K562 (cell line): ENCODE measurements around the gene GARIN1A. TPM values are rescaled to one million over a fixed set of nuclear protein-coding genes. Genes with fewer than 3 reads are reported as not detected.

Experiments
- ATAC-seq: fragments of 200-7000 bp; cut with Tn5 transposase; 3 replicates; pipeline ENCODE4 v1.9.1; 2020; ENCODE audit warnings: moderate library complexity
- BruUV-seq: library from RNA; stranded (reverse); fragments of 400-500 nt; replicated peaks from 2 replicates; lab custom pipeline; 2021; lab: Mats Ljungman, UMichigan
- CTCF ChIA-PET: fragments of 300-600 bp; formaldehyde crosslinking; extraction: SDS; loops from one replicate; lab custom pipeline; 2021; ENCODE audit warnings: low intra/inter-chr PET ratio; lab: Yijun Ruan, JAX
- POLR2A ChIA-PET: fragments of 300-600, 350-650 bp; sonication (Branson Sonifier 250); formaldehyde crosslinking; extraction: SDS; loops from one replicate; lab custom pipeline; 2021; ENCODE audit warnings: antibody characterized with exemption, inconsistent platforms; lab: Yijun Ruan, JAX
- DNase-seq, 4 experiments: peaks; one replicate each; pipeline versions ENCODE4 v3.0.0 to v3.0.0-alpha.2; 2011 to 2018; ENCODE audit warnings: low spot score in 3 of 4, mixed read lengths in 3 of 4; ENCODE audit errors: extremely low read depth in 1 of 4
- FAIRE-seq: peaks from 2 replicates; lab custom pipeline; 2011; peaks lifted over from hg19 to GRCh38; lab: Jason Lieb, UNC
- H2AFZ ChIP-seq: 2 replicates; pipeline ENCODE4 v1.6.0; 2011; ENCODE audit warnings: low read depth, low read length, control low read depth, inconsistent platforms
- H3K27ac ChIP-seq: fragments of 200-600 bp; 3 replicates; pipeline ENCODE4 v1.8.0; 2011; ENCODE audit warnings: low read depth, mild to moderate bottlenecking, control low read depth, inconsistent platforms, low read length, moderate library complexity, mixed read lengths; ENCODE audit errors: extremely low read depth
- H3K27me3 ChIP-seq, 2 experiments: fragments of 300-600 bp in 1 of 2; 2 replicates in 1 of 2; 3 replicates in 1 of 2; pipeline versions ENCODE4 v1.6.0 to v1.8.0; 2011; ENCODE audit warnings: inconsistent platforms in 2 of 2, low read length in 2 of 2, mild to moderate bottlenecking in 1 of 2, mixed read lengths in 1 of 2, moderate library complexity in 1 of 2; ENCODE audit not compliant: control insufficient read depth in 2 of 2, insufficient read depth in 2 of 2
- H3K36me3 ChIP-seq: fragments of 300-600 bp; 3 replicates; pipeline ENCODE4 v1.8.0; 2011; ENCODE audit warnings: mild to moderate bottlenecking, low read length, inconsistent platforms; ENCODE audit not compliant: control insufficient read depth, insufficient read depth
- H3K4me1 ChIP-seq, 2 experiments: fragments of 200-600 bp in 1 of 2; replicated peaks in 1 of 2; 2 replicates in 1 of 2; 3 replicates in 1 of 2; pipeline versions ENCODE4 v1.5.1 to v1.8.0; 2011; ENCODE audit warnings: inconsistent platforms in 2 of 2, low read length in 2 of 2, mild to moderate bottlenecking in 1 of 2, mixed read lengths in 1 of 2, moderate library complexity in 1 of 2; ENCODE audit not compliant: control insufficient read depth in 2 of 2, insufficient read depth in 2 of 2
- H3K4me2 ChIP-seq: 2 replicates; pipeline ENCODE4 v1.6.1; 2011; ENCODE audit warnings: low read length, control low read depth, inconsistent platforms, mixed read lengths; ENCODE audit not compliant: insufficient read depth
- H3K4me3 ChIP-seq: fragments of 200-600 bp; sonication (generic), shearing (Covaris generic); 2 replicates; pipeline ENCODE4 v1.5.1; 2016; ENCODE audit warnings: control low read depth, inconsistent platforms
- H3K79me2 ChIP-seq: fragments of 200-600 bp; 3 replicates; pipeline ENCODE4 v1.8.0; 2011; ENCODE audit warnings: low read length, inconsistent platforms; ENCODE audit not compliant: control insufficient read depth, insufficient read depth
- H3K9ac ChIP-seq, 2 experiments: 2 replicates each; pipeline versions ENCODE4 v1.6.0 to v1.6.1; 2011; ENCODE audit warnings: low read depth in 2 of 2, low read length in 2 of 2, control low read depth in 1 of 2, inconsistent platforms in 1 of 2, mild to moderate bottlenecking in 1 of 2, mixed read lengths in 1 of 2; ENCODE audit not compliant: insufficient read depth in 1 of 2
- H3K9me1 ChIP-seq: one replicate; pipeline ENCODE4 v1.6.0; 2011; ENCODE audit warnings: inconsistent platforms, mild to moderate bottlenecking, low read length, moderate library complexity; ENCODE audit not compliant: control insufficient read depth, insufficient read depth
- H3K9me3 ChIP-seq: replicated peaks from 2 replicates; pipeline ENCODE4 v1.5.1; 2011; ENCODE audit warnings: low read depth, low read length, inconsistent platforms; ENCODE audit not compliant: control insufficient read depth, insufficient read depth
- H4K20me1 ChIP-seq: replicated peaks from 2 replicates; pipeline ENCODE4 v1.6.1; 2011; ENCODE audit warnings: low read length, inconsistent platforms, mixed read lengths; ENCODE audit not compliant: control insufficient read depth, insufficient read depth
- BHLHE40 ChIP-seq: IDR thresholded peaks from 2 replicates; pipeline ENCODE4 v1.6.1; 2011; ENCODE audit warnings: low read length, improper control_type of control experiment
- EHMT2 ChIP-seq: fragments of 450-650 bp; IDR thresholded peaks from 2 replicates; pipeline ENCODE4 v1.6.1; 2018; ENCODE audit warnings: antibody characterized with exemption
- ELK1 ChIP-seq: sonication (generic); formaldehyde crosslinking; IDR thresholded peaks from 2 replicates; pipeline ENCODE4 v1.8.1; 2022; ENCODE audit warnings: missing genetic modification reagents
- GTF2F1 ChIP-seq: IDR thresholded peaks from 2 replicates; pipeline ENCODE4 v1.6.1; 2011; ENCODE audit warnings: low read depth, low read length, improper control_type of control experiment
- MECOM ChIP-seq: fragments of 250-450 bp; sonication (Bioruptor Pico); IDR thresholded peaks from 2 replicates; pipeline ENCODE4 v1.8.0; 2022; ENCODE audit warnings: inconsistent platforms
- MEF2A ChIP-seq: IDR thresholded peaks from 2 replicates; pipeline ENCODE4 v1.6.1; 2011; ENCODE audit warnings: low read depth, mild to moderate bottlenecking, low read length, moderate library complexity; ENCODE audit not compliant: control insufficient read depth
- MTA3 ChIP-seq: fragments of 450-650 bp; formaldehyde crosslinking; IDR thresholded peaks from 2 replicates; pipeline ENCODE4 v1.6.1; 2017; ENCODE audit warnings: mild to moderate bottlenecking, borderline replicate concordance
- NR2C1 ChIP-seq, 2 experiments: fragments of 450-650 bp; IDR thresholded peaks; 2 replicates each; pipeline ENCODE4 v1.6.1; 2017; ENCODE audit warnings: mild to moderate bottlenecking in 2 of 2, antibody characterized with exemption in 1 of 2, inconsistent platforms in 1 of 2, missing compliant biosample characterization in 1 of 2, missing genetic modification characterization in 1 of 2
- PRMT5 ChIP-seq: sonication (generic); formaldehyde crosslinking; IDR thresholded peaks from 2 replicates; pipeline ENCODE4 v1.5.0; 2020; ENCODE audit warnings: missing genetic modification reagents
- RNF2 ChIP-seq: sonication (generic); IDR thresholded peaks from 2 replicates; pipeline ENCODE4 v1.6.1; 2016
- SMAD3 ChIP-seq: fragments of 450-650 bp; formaldehyde crosslinking; conservative IDR thresholded peaks from 2 replicates; pipeline ENCODE4 v1.4.0; 2020; ENCODE audit warnings: mild to moderate bottlenecking
- ZC3H8 ChIP-seq: fragments of 450-650 bp; IDR thresholded peaks from 2 replicates; pipeline ENCODE4 v1.6.1; 2017
- ZNF384 ChIP-seq: IDR thresholded peaks from 2 replicates; pipeline ENCODE4 v1.6.1; 2012; ENCODE audit warnings: low read depth, low read length, improper control_type of control experiment
- ZNF398 ChIP-seq: fragments of 250-450 bp; sonication (Bioruptor Pico); IDR thresholded peaks from 2 replicates; pipeline ENCODE4 v1.8.0; 2021; ENCODE audit warnings: moderate library complexity, mild to moderate bottlenecking, inconsistent platforms
- WGBS: fragments of 100-300 bp; shearing (Covaris generic); methylation state at CpG from one replicate; pipeline ENCODE4 v1.1.6; 2016; ENCODE audit warnings: low coverage, mixed read lengths; ENCODE audit not compliant: insufficient coverage; ENCODE audit errors: missing lambda C conversion rate; 5-methylcytosine and 5-hydroxymethylcytosine counted together
- in situ Hi-C: fragments of 300-500 bp; cut with MboI; formaldehyde crosslinking; loops from 4 replicates; pipeline ENCODE4 v1.15.0; 2018; ENCODE audit warnings: inconsistent platforms, mixed read lengths
- intact Hi-C: fragments of 100-400 bp; cut with micrococcal nuclease; formaldehyde crosslinking; loops from 2 replicates; pipeline ENCODE4 v1.14.2; 2022
- polyA plus RNA-seq, 8 experiments: library from polyadenylated mRNA; depleted of rRNA in 4 of 8; stranded (reverse) in 5 of 8; unstranded in 3 of 8; fragments of >200 nt; fragmentation: Nextera tagmentation in 2 of 8; fragmentation: Illumina TruSeq in 1 of 8; extraction: Ambion mirVana in 2 of 8; extraction: Trizol in 1 of 8; gene quantifications; 2 replicates each; pipeline versions ENCODE4 v1.2.1 to v1.2.3, GENCODE V29; 2011 to 2014; ENCODE audit warnings: inconsistent platforms in 1 of 8, missing spikeins in 1 of 8
- total RNA-seq, 7 experiments: library from RNA; depleted of rRNA in 6 of 7; stranded (reverse); fragments of >200 nt in 6 of 7; fragmentation: Illumina TruSeq in 2 of 7; extraction: Trizol in 2 of 7; gene quantifications; 2 replicates each; pipeline versions ENCODE4 v1.2.1 to v1.2.3, GENCODE V29; 2011 to 2021; ENCODE audit warnings: low replicate concordance in 1 of 7
- TF ChIP-seq, protein P1 (sequence below), 3 experiments: IDR thresholded peaks in 2 of 3; conservative IDR thresholded peaks in 1 of 3; 2 replicates each; pipeline ENCODE4 v1.5.1; 2011 to 2012; ENCODE audit warnings: low read length in 3 of 3, mild to moderate bottlenecking in 3 of 3, control low read depth in 2 of 3, improper control_type of control experiment in 1 of 3, inconsistent platforms in 1 of 3, low read depth in 1 of 3, mixed read lengths in 1 of 3, moderate library complexity in 1 of 3; ENCODE audit not compliant: insufficient read depth in 2 of 3

Gene GARIN1A
- total and polyA plus RNA-seq, 9 of the 15 experiments (the other 6 are each of a cell fraction or from before 2014, with no cell fraction given), result 0.01 to 0.41 (median 0.04) TPM; not detected in 3

DNA sequence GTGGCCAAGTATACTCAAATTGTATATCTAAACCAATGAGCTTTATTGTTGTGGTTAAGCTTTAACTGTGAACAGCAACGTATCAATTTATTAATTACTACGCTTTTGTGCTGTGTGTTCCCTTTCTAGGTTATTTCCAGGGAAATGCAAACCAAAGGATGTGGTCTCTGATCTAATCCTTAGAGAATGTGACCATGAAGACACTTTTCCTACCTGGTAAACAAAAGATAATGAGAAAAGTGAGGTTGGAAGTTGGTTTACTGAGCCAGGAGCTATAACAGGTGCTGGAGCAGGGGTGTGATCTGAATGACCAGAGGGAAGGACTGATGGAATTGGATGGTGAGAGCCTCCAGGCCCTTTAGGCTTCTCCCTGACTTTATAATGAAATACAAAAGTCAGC is 41.7 kb downstream of the GARIN1A start:
- CTCF ChIA-PET, result no interaction called here

More for the DNA sequence above, 41.7 kb downstream of the GARIN1A start:
- no peak overlapping the region for H3K4me3 ChIP-seq
- peaks cover 3 to 23% of the 10 kb centered on the region in 2 experiments; a peak in 4 of 5 replicates for H3K27me3 ChIP-seq
- BruUV-seq, result no TSS peak
- no peaks in the 10 kb centered on the region for H3K9me3 ChIP-seq
- H3K36me3 ChIP-seq, result no peaks in the 10 kb centered on the region
- no peak overlapping the region for H3K27ac ChIP-seq
- no peaks in the 10 kb centered on the region; a peak in 1 of 5 replicates for H3K4me1 ChIP-seq
- ATAC-seq, result no peak
- in situ Hi-C loops, result no loop called here
- H4K20me1 ChIP-seq, result no peaks in the 10 kb centered on the region
- no peak overlapping the region for H2AFZ ChIP-seq
- 16% methylated on average over 2 of the region's 2 CpGs for WGBS
- DNase-seq, result no peak
- H3K9ac ChIP-seq, result no peak overlapping the region
- no peak overlapping the region for H3K4me2 ChIP-seq
- POLR2A ChIA-PET, result interaction anchor here (0.6 to 2.6 kb wide), 4 partner anchors 9 to 46 kb away, joined by 3 to 9 read pairs (median 4); partner anchors contain the start of gene CALU
- TF ChIP-seq, protein P1, sequence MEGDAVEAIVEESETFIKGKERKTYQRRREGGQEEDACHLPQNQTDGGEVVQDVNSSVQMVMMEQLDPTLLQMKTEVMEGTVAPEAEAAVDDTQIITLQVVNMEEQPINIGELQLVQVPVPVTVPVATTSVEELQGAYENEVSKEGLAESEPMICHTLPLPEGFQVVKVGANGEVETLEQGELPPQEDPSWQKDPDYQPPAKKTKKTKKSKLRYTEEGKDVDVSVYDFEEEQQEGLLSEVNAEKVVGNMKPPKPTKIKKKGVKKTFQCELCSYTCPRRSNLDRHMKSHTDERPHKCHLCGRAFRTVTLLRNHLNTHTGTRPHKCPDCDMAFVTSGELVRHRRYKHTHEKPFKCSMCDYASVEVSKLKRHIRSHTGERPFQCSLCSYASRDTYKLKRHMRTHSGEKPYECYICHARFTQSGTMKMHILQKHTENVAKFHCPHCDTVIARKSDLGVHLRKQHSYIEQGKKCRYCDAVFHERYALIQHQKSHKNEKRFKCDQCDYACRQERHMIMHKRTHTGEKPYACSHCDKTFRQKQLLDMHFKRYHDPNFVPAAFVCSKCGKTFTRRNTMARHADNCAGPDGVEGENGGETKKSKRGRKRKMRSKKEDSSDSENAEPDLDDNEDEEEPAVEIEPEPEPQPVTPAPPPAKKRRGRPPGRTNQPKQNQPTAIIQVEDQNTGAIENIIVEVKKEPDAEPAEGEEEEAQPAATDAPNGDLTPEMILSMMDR (IDR thresholded peaks at IDR 0.05 in 2 of 3, conservative IDR thresholded peaks at IDR 0.05 in 1 of 3; ENCODE audit: insufficient read depth in 2 of 3, low read depth in 1 of 3, low read length in 3 of 3), result no peak
- no peak for TF ChIP-seq PRMT5 (CRISPR knock-in tag)
- TF ChIP-seq MEF2A, result no peak
- TF ChIP-seq MECOM (CRISPR knock-in tag), result no peak
- TF ChIP-seq BHLHE40, result no peak
- TF ChIP-seq GTF2F1, result no peak
- TF ChIP-seq ZNF384, result no peak
- TF ChIP-seq SMAD3 (CRISPR knock-in tag), result no peak
- TF ChIP-seq EHMT2, result no peak
- no peak for TF ChIP-seq ZNF398 (CRISPR knock-in tag)
- TF ChIP-seq MTA3, result no peak
- TF ChIP-seq ZC3H8, result no peak
- no peak for TF ChIP-seq NR2C1 (IDR thresholded peaks at IDR 0.05)
- TF ChIP-seq NR2C1 (tag; IDR thresholded peaks at IDR 0.05), result no peak
- TF ChIP-seq ELK1 (CRISPR knock-in tag), result no peak
- TF ChIP-seq RNF2, result no peak
- no peaks in the 10 kb centered on the region for H3K79me2 ChIP-seq
- FAIRE-seq, result no peak
- intact Hi-C loops, result no loop called here
- no peaks in the 10 kb centered on the region for H3K9me1 ChIP-seq
